ENCODE data around the gene ODAD4.
"Not testable (repeated sequence)": the region's sequence is repeated elsewhere in the genome, so short reads cannot be mapped to it uniquely, and the experiment has no call there.

Gene ODAD4

DNA sequence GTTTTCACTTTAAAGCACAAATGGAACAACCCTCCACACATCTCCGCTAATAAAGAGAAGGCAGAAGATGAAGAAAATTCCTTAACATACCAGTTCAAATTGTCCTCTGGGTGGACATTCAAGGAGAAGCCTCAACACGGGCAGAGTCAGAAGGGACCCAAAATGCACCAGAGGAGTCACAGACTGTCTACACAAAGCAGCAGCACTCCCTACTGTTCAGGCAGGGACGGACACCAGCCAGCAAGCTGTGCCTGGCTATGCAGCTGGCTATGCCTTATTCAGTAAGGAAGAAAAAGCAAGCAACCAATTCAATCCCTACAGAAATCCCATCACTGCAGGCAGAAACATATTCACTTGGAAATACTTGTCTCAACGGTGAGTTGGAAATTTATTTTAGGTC is 78.8 kb downstream of the ODAD4 start:
- Histone ChIP-seq H3K4me1 (ENCODE audit: control insufficient read depth, insufficient read depth, low read length, poor library complexity, severe bottlenecking) (peaks cover 4% of the 10 kb centered on the region), H3K27ac (ENCODE audit: low read depth, low read length, severe bottlenecking) (no peak overlapping the region), H3K9me3 (ENCODE audit: control insufficient read depth, low read length) (no peaks in the 10 kb centered on the region), H3K36me3 (ENCODE audit: control insufficient read depth, insufficient read depth, low read length) (peaks cover 29% of the 10 kb centered on the region), H3K4me3 (ENCODE audit: extremely low read depth, insufficient read depth, low read length, poor library complexity, severe bottlenecking) (no peak overlapping the region)
- WGBS, 2 experiments (ENCODE audit: insufficient coverage in 2 of 2): 88 to 92% methylated on average over 2 of the region's 4 CpGs

DNA sequence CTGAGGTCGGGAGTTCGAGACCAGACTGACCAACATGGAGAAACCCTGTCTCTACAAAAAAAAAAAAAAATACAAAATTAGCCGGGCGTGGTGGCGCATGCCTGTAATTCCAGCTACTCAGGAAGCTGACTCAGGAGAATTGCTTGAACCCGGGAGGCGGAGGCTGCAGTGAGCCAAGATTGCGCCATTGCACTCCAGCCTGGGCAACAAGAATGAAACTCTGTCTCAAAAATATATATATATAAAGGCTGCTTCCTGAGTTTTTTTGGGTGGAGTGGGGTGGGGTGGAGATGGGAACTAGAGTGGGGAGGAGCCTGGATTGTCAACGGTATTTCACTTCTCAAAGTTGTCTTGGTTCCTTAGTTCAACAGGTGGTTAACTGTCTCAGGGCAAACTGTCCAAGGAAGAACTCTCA is 79.9 kb downstream of the ODAD4 start:
- 100% methylated on average over 1 to 5 of the region's 9 CpGs for WGBS, 2 experiments (ENCODE audit: insufficient coverage in 2 of 2)
- H3K27ac ChIP-seq (ENCODE audit: low read depth, low read length, severe bottlenecking); H3K4me1 ChIP-seq (ENCODE audit: control insufficient read depth, insufficient read depth, low read length, poor library complexity, severe bottlenecking); H3K4me3 ChIP-seq (ENCODE audit: extremely low read depth, insufficient read depth, low read length, poor library complexity, severe bottlenecking); H3K9me3 ChIP-seq (ENCODE audit: control insufficient read depth, low read length): not testable (repeated sequence)
- H3K36me3 ChIP-seq (ENCODE audit: control insufficient read depth, insufficient read depth, low read length): peaks cover 31% of the 10 kb centered on the region

DNA sequence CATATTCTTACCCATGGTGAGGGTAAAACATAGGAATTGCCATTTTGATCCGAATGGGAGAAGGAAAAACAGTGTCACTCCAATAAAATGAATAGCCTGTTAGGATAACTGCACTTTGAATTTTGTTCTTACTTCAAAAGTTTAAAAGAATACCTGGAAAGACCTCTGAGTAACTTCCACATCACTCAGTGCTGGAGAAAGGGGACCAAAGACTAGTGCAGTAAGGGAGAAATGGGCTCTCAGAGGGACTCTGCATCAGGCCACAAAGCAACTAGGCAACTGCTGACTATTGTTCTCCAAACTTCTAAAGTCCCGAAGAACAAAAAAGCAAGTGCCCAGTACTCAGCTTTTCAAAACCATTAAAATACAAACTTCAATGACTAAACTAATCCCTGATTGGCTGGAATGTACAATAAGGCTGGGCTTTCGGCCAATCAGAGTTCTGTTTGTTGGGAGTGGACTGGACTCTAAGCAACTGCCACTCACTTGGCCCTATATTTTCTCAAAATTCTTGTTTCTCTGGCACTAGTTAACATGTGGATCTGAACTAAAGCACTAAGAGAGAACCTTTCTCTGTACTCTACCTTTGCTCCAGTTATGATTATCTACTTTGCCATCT is 80.6 kb downstream of the ODAD4 start:
- H3K27ac ChIP-seq (ENCODE audit: low read depth, low read length, severe bottlenecking): no peak overlapping the region
- H3K36me3 ChIP-seq (ENCODE audit: control insufficient read depth, insufficient read depth, low read length): peaks cover 34% of the 10 kb centered on the region
- H3K4me3 ChIP-seq (ENCODE audit: extremely low read depth, insufficient read depth, low read length, poor library complexity, severe bottlenecking): no peak overlapping the region
- no peaks in the 10 kb centered on the region for H3K9me3 ChIP-seq (ENCODE audit: control insufficient read depth, low read length)
- peaks cover 4% of the 10 kb centered on the region for H3K4me1 ChIP-seq (ENCODE audit: control insufficient read depth, insufficient read depth, low read length, poor library complexity, severe bottlenecking)
- WGBS, 2 experiments (ENCODE audit: insufficient coverage in 2 of 2): 88 to 100% methylated on average over 1 of the region's 3 CpGs

DNA sequence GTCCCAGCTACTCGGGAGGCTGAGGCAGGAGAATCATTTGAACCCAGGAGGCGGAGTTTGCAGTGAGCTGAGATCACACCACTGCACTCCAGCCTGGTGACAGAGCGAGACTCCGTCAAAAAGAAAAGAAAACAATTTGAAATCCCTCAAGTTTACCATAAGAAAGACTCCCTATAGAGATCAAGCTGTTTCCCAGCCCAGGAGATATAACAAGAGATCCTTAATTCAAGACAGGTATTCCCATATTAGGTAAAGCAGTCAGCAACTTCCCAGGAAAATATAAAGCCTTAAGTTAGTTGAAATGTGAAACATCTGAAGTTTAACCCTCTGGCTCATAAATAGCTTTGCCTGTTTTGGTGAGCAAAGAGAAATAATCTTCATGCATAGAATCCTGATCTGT is 81.9 kb downstream of the ODAD4 start:
- H3K4me3 ChIP-seq (ENCODE audit: extremely low read depth, insufficient read depth, low read length, poor library complexity, severe bottlenecking); H3K4me1 ChIP-seq (ENCODE audit: control insufficient read depth, insufficient read depth, low read length, poor library complexity, severe bottlenecking); H3K27ac ChIP-seq (ENCODE audit: low read depth, low read length, severe bottlenecking); H3K9me3 ChIP-seq (ENCODE audit: control insufficient read depth, low read length): not testable (repeated sequence)
- WGBS, 2 experiments (ENCODE audit: insufficient coverage in 2 of 2): 49 to 62% methylated on average over 2 to 4 of the region's 4 CpGs
- H3K36me3 ChIP-seq (ENCODE audit: control insufficient read depth, insufficient read depth, low read length): peaks cover 32% of the 10 kb centered on the region

DNA sequence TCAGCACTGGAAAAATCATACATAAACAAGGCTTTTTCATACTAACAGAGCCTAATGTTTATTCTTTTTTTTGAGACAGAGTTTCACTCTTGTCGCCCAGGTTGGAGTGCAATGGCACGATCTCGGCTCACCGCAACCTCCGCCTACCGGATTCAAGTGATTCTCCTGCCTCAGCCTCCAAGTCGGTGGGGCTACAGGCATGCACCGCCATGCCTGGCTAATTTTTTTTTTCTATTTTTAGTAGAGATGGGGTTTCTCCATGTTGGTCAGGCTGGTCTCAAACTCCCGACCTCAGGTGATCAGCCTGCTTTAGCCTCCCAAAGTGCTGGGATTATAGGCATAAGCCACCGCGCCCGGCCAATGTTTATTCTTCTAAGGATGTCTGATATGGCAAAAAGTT is 83.3 kb downstream of the ODAD4 start:
- WGBS, 2 experiments (ENCODE audit: insufficient coverage in 2 of 2): 78 to 100% methylated on average over 6 to 8 of the region's 12 CpGs
- not testable (repeated sequence) for H3K4me1 ChIP-seq (ENCODE audit: control insufficient read depth, insufficient read depth, low read length, poor library complexity, severe bottlenecking); H3K9me3 ChIP-seq (ENCODE audit: control insufficient read depth, low read length); H3K27ac ChIP-seq (ENCODE audit: low read depth, low read length, severe bottlenecking); H3K4me3 ChIP-seq (ENCODE audit: extremely low read depth, insufficient read depth, low read length, poor library complexity, severe bottlenecking)
- H3K36me3 ChIP-seq (ENCODE audit: control insufficient read depth, insufficient read depth, low read length): peaks cover 29% of the 10 kb centered on the region
